Endometrium (tissue), 2 donors: ENCODE data around the gene EREG.

Experiments used
- FAIRE-seq: peaks from 2 replicates; lab custom pipeline; 2012; peaks lifted over from hg19 to GRCh38; lab: Jason Lieb, UNC
- donor health status: control.
- donor health status: control.

EREG gene

DNA sequence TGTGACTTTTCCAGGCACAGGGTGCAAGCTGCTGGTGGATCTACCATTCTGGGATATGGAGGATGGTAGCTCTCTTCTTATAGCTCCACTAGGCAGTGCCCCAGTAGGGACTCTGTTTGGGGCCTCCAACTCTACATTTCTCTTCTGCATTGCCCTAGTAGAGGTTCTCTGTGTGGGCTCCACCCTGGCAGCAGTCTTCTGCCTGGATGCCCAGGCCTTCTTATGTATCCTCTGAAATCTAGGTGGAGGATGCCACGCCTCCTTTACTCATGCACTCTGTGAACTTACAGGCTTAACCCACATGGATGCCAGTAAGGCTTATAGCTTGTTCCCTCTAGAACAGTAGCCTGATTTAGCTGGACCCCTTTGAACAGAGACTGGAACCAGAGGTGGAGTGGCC is 20.9 kb upstream of the EREG start:
- no peak for FAIRE-seq

DNA sequence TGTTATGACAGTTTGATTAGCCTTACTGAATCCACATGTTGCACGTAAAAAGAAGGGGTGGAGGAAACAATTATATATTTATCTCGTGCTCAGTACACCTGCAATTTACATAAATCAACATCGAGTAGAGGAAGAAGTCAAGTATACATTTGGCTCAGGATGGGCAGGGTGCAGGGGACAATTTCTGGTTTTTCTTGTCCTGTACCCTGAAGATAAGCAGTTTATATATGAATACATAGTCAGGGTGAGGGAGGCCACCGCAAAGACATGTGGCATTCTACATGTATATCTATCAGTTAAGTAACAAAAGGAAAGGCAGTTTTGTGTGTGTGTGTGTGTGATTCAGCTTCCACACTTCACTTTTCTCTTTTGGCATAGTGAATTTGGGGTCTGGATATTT is 11.1 kb upstream of the EREG start:
- FAIRE-seq: no peak

DNA sequence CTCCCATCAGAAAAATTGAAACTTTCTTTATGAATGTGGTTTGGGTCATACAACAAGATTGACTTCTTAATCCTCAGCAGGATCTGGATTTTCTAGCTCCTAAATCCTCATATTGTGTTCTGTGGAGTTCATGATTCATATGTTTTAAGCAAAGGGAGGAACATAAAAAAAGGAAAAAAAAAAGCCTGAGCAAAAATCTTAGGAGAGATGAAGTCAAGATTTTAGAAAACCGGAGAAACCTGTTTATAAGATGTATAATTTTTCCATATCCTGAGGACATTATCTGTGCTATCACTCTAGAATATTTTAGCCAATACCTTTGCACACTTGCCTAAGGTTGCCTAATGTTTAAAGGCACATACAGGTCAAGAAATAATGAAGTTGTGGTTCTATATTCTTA is 7.0 kb upstream of the EREG start:
- FAIRE-seq: no peak

DNA sequence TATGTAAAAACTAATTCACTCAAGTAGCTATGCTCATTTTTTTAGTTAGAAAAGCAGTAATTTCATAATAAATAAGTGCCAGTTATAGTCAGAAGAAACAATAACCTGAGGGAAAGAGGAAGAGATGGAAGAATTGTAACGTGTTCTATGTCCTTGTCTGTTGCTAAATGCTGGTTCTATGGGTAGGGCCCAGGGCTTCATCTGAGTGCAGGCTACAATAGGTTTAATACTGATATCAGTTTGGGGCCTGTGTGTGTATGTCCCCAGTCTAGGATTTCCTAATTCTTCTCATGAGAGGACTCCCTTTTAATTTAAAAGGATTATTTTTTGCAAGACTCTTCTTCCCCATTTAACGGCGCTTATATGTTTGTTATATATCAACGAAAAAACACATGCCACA is 3.3 kb upstream of the EREG start:
- no peak for FAIRE-seq

DNA sequence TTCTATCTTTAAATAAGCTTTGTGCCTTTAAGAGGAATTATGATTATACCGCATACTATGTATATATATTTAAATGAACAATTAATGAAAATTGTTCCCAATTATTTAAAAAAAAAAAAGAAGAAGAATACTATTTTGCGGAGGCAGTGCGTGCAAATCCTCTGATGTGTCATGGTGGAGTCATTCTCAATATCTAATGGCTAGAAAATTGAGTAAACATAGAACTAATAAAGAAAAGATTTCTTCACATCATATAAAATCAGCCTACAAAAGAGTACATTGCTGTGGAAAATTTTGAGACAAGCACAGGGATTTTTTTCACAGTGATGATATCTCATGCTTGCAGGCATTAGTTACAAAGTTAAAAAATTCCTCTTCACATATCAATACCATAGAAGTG is 2.6 kb upstream of the EREG start:
- FAIRE-seq: no peak

DNA sequence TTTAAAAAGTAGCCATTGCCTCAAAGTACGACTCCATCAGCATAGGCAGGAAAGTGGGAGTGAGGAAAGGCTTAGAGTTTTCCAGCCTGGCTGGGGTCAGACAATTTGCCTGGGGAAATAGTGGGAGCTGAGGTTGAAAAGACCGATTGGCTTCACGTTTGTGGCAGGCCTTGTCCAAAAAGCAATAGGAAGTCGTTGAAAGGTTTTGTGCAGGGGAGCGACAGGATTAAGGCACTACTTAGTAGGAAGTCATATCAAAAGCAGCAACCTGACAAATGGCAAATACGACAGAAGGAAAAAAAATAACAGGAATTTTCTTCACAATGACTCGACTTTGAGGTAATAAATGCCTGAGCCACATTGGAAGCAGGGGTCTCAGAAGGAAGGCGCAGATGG is 691 bp upstream of the EREG start:
- FAIRE-seq: no peak

DNA sequence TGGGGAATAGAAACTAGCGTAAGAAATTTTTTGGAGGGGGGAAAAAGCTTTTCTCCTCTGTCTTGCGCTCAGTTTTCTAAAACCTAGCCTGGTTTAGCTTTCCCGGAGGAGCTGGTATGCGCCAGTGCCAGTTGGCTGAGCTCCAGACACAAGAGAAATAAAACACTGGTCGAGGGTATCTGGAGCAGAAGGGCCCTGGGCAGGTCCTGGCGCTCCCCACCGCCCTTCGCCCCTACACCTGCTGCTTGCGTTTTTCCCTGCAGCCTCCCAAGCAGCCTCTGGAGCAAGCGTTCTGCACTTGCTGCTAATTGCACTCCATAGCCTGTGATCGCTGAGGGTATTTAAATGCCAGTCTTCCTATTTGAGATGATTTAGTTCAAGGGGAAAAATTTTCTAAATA is 816 bp downstream of the EREG start:
- no peak for FAIRE-seq

DNA sequence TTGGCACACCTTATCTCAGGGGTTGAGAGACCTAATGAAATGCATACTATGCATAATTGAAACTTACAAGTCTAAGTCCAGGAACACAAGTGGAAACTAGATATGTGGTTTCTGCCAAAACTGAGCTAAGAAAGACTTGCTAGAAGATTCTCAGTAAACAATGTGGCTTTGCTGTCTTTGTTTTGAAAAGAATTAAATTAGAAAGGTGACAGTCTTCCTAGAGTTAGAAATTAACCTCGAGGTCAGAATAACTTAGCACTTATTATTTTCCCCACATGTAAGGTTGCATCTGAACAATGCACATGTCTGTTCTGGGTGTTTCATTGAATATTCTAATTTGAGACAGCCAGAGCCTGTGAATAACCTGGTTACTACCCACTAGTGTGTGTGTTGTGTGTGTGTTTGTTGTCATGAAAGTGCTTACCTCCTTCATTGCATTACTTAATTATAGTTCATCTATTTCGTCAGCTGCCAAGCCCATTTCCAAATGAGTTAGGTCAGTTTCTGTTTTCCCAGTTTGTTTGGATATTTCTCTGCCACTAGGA is 1.5 kb downstream of the EREG start:
- no peak for FAIRE-seq

DNA sequence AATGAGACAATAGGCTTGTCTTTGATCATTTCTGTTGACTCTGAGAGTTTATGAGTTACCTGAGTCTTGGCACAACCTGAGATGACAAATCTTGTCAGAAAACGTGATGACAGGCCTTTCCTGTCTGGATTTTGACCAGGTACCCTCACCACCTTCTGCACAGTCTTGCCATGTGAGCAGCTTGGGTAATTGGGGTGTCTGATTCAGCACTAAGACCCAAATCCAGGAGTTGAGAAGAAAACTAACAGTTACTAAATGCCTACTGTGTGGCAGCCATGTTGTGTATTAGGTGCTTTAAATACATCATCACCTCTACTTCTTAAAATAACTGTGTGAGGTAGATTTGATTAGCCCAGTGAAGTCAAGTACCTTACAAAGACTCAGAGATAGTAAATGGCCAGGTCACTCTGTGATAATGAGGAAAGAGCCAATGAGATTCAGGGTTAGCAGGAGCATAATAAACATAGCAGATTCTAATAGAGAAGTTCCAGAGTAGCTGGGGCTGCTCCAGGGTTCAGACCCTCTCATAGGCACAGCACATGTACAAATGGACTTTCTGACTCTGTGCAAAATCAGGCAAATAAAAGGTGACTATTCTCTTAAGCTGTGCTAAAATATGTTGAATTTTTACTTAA is 2.8 kb downstream of the EREG start:
- FAIRE-seq: no peak

DNA sequence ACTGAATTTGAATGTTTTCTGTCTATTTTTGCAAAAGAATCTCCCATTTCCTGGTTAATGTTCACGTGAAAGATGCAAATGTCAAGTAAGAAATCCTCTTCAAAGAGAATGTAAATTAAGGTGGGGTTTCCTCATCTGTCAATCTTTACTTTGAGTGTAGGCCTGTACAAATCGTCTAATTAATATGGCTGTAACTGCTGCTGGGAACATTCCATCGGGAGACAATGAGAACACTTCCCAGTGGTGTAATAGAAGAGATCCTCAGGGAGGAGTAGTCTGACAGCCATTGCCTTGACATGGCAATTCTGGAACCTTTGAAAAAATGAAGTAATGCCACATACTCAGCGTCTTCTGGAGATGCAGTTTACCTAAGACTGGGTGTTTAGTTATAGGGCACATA is 3.7 kb downstream of the EREG start:
- no peak for FAIRE-seq

DNA sequence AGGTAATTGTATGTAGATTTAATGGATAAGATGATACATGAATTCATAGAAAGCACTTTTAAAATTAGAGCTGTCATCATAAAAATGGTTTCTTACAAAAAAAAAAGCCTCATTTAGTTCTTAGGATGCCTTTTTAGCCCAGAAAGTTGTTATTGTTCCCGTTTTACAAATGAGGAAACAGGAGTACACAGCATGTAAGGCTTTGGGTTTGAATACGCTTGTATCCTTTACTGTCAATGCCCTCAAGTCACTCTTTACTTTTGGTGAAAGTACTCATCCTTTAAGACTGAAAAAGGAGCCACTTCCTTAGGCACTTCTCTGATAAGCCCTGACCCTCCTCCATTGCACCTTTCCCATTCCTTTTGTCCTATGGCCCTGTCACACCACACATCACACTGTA is 4.9 kb downstream of the EREG start:
- no peak for FAIRE-seq

DNA sequence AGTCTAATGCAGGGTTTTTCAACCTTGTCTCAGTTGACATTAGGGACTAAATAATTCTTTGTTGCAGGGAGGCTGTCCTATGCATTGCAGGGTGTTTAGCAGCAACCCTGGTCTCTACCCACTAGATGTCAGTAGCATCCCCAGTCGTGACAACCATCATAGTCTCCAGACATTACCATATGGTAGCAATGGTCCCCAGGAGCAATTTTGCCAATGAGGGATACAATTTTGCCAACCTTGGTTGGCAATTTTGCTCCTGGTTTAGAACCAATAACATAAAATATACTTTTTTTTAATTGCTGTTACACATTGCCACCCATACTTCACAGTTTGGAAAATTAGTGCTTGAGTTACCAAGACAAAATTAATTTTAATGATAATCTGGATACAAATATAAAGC is 6.0 kb downstream of the EREG start:
- no peak for FAIRE-seq

DNA sequence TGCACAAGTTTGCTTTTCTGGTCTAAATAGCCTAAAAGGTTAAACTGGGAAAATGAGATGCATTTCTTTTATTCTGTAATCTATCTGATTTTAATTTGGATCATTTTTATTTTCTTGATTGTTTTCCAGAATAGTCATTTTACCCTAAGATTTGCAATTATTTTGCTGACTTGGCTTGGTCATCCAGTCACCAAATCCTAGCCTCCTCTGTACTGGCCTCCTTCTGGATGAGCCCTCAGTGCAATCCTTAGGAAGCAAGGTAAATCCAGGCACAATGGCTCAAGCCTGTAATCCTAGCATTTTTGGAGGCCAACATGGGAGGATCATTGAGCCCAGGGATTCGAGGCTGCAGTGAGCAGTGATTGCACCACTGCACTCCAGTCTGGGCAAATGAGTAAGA is 9.2 kb downstream of the EREG start:
- FAIRE-seq: no peak

DNA sequence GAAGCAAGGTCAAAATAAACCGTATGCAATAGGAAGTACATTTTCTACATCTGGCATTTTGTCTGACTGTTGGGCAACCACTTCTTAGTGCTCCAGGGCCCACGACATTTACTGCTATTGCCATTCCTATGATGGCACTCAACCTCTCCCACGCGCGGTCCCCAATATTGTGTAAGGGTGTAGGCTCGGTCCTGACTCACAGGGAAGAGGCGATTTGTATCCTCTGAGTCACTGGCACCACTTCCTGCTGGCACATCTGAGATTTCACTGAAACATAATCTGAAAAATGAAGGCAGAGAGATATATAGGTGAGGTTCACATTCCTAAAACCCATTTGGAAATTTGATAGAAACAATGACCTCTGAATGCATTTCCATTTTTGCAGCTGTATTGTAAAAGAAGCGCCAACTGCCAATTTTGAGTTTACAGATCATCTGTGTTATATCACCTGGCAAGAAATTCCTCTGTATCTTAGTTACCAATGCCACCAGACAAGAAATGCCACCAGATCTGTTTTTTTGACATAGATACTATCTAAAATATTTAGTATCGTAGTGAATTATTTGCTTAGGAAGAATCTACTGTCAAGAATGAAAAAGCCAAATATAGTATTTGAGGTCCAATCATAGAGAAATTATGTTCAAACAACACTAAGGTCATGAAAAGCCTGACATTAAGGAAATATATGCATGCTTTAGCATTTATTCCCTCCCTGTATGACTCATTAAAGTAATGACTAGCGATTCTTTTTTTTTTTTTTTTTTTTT is 9.8 kb downstream of the EREG start:
- no peak for FAIRE-seq

DNA sequence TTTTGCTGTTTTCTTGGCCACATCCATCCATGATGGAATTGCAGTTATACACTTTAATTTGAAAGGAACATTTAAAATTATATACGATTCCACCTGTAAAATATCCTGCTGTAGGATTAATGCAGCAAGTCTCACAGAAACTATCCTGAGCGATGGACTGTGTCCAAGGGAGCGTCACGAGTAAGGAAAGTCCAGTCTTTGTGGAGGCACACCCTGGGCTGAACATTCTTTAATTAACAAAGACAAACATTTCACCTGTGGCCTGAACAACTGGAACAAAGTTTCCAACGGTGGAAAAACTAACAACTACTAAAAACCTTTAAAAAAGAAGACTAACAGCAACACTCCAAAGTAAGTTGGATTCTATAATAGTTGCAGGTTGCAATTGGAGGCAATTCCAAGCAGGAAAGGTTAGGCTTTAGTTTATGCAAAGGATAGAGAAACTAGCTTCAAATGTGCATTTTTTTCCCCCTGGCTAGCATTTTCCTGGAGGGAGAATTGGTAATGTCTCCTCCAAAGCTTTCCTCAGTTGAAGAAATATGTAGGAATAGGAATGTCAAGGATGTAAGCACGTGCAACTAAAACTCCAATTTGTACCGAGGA is 11.0 kb downstream of the EREG start:
- no peak for FAIRE-seq

DNA sequence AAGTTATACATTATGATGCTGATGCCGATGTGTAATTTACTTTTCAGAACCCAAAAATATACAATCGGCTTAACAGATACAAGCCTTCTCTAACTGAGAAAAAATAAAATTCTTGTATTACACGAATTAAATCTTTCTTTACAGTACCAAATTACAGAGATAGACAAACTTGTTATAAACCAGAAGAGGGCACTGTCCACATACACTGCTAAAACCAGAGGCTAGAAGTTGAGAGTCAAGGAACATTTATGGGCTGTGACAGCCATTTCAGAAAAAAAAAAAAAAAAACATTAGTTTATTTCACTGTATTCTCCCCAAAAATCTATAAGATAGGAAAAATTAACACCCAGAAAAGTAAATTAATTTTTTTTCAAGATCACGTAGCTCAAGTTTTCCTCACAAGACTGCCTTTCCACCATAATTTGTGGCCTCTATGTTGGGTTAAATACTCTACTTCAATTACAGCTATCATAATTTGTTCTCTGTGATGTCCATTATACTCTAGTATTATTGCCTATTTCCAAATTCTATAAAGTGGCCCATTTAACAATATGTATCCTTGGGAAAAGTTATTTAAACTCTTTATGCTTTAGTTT is 12.0 kb downstream of the EREG start:
- FAIRE-seq: peak; percentile 93

DNA sequence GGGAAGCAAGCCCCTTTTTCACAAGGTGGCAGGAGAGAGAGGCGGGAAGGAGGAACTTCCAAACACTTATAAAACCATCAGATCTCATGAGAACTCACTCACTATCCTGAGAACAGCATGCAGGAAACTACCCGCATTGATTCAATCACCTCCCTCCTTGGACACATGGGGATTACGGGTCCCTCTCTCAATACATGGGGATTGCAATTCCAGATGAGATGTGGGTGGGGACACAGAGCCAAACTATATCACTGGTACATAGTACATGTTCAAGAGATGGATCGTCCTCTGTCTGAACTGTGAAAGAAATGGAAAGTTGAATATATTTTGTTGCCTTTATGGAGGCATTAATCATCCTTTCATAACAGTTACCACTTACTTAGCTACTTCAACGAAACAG is 12.8 kb downstream of the EREG start:
- FAIRE-seq: no peak

DNA sequence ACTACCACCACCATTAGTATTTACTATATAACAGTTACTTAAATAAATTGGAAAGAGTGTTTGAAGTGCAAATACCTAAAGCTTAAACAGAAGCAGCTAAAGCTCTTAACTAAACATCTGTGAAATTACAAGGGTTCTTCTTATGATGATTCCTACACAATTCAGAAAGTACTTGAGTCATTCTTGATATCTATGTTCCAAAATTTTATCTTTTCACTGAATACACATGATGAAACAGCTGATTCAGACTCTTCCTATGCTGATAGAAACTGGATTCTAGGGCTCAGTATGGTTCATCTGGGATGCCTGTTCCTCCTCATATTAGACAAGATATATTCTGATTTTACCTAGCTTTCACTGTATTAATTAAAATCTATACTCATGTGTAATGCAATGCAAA is 13.6 kb downstream of the EREG start:
- no peak for FAIRE-seq

DNA sequence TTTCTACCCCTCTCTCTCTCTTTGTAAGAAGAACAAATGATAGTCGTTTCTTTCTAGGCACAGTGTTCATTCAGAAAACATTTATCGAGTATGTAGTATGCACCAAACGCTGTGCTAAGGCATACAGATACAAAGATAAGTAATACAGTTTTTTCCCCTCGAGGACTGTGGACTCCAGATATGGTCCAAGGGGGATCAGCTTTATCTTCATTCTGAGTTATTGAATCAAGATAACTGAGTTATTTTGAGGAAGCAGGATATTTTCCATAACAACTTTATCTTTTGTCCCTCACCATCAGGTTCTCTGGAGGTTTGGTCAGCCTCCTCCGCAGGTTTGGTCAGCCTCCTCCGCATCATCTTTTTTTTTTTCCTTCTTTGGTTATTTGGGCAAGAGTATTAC is 15.0 kb downstream of the EREG start:
- no peak for FAIRE-seq

DNA sequence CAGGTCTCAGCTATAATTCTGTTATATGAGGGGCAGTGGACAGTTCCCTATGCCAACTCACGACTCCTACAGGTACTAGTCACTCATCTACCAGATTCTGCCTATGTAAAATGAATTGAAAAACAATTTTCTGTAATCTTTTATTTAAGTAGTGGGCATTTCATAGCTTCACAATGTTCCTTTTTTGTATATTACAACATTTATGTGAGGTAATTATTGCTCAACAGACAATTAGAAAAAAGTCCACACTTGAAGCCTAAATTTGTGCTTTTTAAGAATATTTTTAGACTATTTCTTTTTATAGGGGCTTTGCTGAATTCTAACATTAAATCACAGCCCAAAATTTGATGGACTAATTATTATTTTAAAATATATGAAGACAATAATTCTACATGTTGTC is 20.4 kb downstream of the EREG start:
- FAIRE-seq: no peak

DNA sequence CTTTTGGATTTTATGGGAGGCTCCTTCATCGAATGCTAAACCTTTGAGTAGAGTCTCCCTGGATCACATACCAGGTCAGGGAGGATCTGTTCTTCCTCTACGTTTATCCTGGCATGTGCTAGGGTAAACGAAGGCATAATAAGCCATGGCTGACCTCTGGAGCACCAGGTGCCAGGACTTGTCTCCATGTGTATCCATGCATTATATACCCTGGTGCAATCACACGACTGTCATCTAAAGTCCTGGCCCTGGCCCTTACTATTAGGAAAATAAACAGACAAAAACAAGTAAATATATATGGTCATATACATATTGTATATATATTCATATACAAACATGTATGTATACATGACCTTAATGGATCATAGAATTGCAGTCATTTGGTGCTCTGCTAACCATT is 21.2 kb downstream of the EREG start:
- no peak for FAIRE-seq

DNA sequence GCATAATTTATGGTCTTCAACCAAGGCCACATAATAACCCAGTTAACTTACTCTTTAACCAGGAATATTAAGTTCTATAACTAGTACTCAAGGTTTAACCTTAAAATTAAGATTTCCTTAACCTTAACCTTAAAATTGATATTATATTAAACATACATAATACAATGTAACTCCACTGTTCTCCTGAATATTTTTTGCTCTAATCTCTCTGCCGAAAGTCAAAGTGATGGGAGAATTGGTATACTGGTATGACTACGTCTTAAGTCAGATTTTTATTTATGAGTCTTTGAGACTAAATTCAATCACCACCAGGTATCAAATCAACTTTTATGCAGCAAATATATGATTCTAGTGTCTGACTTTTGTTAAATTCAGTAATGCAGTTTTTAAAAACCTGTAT is 22.8 kb downstream of the EREG start:
- no peak for FAIRE-seq

DNA sequence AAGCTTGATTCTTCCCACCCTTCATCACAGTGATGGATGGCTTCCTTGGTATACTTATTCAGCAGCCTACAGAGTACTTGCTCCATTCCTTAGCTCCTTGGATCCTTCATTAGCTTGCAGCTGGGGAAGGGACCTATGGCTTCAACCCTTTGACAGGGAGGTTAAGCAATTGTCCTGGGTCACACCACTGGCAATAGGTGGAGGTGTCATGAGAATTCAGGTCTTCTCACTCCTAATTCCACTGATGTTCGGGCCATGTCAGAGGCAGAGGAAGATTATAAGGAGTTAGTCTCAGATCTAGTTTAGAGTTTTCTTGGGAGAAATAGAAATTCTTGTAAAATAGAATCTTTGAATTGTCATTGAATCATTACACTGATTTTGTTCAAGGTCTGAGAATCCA is 24.5 kb downstream of the EREG start:
- FAIRE-seq: no peak
